GM19043 (cell line): ENCODE measurements around the gene MCC.

Experiments
- ATAC-seq: cut with Tn5 transposase; IDR thresholded peaks from one replicate; pipeline ENCODE4 v1.9.1; 2021; ENCODE audit warnings: low read depth; ENCODE audit not compliant: unreplicated experiment

Gene MCC

DNA sequence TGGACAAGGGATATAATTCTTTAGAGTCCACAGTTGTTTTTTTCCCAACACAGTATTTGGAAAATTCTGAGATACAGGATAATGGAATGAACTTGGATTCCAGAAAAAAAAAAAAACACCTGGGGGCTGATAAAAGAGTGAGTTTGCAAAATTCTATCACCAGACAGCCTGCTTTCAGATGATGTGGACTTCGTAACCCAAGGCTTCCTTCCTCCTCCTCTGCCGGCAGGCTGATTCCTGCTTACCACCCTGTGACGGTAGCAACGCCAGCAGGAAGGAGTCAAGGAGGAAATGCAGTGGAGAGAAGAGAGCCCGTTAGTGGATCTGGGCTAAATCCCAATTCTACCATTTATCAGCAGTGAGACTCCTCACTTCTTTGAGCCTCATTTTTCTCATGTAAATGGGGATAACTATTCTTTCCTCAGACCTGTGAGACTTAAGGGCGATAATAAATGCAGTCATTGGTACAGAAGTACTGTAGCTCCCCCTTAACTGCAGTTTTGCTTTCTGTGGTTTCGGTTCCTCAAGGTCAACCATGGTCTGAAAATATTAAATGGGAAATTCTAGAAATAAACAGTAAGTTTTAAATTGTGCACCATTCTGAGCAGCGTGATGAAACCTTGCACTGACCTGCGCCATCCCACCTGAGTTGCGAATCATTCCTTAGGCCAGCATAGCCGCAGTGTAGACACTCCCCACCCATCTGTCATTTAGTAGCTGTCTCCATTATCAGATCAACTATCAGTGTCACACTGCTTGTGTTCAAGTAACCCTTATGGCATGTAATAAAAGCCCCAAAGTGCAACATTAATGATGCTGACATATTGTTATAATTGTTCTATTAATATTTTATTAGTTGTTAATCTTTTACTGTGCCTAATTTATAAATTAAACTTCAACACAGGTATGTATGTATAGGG lies 440.3 kb downstream of the MCC start:
- ATAC-seq, result peak; percentile 82

DNA sequence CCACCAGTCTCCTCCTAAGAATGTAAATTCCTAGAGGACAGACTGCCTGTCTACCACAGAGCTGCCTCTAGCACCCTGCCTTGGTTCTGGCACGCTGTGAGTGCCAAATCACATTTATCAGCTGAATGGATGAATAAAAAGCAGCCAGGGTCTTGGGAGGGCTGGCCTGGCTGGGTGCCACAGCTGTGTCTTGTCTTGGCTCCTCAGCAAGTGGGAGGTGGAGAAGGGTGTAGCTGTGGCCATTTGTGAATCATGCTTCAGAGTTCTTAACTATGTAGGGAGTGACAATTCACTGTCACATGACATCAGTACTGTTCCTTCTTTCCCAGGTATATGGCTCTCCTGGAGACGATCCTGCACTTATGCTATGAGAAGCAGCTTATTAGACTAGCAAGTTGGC lies 441.0 kb downstream of the MCC start:
- no peak for ATAC-seq

DNA sequence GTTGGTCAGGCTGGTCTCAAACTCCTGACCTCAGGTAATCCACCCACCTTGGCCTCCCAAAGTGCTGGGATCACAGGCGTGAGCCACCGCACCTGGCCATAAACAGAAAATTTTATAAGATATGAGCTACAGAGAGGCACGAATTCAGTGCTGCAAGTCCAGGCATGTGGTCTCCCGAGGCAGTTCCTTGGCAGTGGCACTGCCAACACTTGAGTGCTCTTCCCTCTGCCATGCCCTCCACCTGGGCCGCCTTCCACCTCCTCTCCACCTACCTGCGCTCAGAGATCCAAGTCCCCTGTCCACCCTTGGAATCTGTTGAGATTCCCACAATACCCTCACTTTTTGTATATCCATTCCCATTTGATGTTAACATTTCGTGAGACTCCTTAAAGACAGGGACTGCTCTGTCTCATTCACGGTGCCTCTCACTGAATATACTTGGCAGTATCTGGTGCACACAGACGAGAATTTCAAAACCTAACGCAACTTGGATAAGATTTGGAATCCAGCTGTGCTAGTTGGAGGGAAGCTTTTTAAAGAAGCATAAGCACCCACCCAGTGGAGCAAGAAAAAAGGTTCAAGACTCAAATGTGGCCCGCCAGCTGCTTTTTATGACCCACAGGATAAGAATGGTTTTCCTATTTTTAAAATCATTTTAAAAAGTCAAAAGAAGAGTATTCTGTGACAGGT lies 443.3 kb downstream of the MCC start:
- no peak for ATAC-seq

DNA sequence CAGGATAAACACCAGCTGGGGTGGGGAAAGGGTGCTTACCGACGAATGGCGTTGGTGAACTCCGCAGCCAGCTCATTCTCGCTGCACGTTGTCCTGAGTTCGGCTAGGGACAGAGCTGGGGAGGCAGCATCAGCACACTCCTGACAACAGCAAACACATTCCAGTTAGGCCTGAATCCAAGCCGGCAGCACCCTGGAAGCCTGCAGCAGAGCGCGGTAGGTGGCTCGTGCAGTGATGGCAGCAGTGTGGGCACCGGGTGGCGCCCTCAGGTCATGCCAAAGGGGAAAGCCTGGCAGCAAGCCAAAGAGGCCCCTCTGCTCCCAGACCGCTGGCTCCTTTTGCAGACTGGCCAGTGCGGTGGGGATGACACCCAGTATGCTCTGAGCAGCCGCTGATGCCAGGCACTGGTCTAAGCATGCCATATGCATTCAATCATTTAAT lies 444.7 kb downstream of the MCC start:
- no peak for ATAC-seq

DNA sequence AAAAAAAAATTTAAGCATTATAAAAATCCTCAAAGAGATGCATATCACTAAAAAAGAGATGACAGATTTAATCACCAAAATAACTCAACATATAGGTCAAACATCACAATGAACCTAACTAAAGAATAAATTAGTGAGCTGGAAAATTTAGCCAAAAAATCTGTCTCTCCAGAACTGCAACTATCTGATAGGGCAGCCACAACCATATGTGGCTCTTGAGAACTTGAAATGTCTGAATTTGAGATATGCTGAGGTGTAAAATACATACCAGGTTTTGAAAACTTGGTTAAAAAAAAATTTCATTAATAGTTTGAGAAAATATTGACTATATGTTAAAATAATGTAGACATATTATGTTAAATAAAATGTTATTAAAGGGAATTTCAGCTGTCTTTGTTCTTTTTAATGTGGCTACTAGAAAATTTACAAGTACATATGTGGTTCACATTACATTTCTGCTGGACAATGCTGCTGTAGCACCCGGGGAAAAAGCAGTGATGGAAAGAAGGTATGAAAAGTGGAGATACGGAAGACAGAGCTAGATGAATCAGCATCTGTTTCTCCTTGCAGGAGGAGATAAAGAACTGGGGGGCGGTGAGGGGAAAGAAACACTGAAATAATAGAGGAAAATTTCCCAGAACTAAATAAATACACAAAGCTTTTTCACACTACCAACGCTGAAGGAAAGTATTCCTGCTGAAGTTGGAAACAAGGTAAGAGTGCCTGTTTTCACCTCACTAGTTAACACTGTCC lies 445.6 kb downstream of the MCC start:
- no peak for ATAC-seq

DNA sequence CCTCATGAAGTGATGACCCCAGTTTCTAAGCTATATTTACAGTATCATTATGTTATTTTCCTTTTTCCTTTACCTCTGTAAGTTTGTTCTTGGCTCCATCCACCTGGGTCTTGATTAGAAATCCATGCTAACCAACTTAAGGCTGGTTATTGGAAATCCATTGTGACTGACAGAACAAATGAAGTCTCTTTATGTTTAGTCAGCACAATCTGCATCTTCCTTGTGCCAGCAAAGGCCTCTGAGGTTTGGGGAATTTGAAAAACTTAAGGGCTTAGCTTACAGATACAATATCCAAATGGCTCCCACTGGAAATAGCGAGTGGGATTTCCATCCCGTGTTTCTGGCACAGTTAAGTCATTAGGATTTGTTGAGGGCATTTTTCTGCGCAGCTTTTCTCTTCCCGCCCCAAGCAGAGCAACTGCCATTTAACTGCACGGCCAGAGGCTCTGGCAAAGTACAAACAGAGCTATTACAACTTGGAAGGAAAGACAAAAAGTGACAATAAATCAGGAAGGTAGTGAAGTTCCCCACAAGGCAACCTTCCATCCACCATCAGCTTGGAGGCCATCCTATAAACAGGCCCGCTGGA lies 447.5 kb downstream of the MCC start:
- no peak for ATAC-seq

DNA sequence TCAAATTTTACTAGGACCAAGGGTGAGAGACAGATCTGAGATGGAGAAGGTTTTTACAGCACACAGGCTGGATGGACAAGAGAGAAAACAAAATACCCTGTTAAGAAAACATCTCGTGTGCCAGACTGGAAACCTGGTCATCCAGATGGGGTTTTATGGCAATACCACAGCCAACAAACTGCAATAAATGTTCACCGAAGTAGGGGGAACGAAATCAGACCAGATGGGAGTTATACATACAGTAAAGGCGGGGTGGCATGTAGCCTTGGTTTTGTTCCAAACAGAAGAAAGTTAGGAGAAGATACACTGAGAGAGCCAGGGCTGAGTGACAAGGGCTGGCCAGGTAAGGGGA lies 448.3 kb downstream of the MCC start:
- no peak for ATAC-seq

DNA sequence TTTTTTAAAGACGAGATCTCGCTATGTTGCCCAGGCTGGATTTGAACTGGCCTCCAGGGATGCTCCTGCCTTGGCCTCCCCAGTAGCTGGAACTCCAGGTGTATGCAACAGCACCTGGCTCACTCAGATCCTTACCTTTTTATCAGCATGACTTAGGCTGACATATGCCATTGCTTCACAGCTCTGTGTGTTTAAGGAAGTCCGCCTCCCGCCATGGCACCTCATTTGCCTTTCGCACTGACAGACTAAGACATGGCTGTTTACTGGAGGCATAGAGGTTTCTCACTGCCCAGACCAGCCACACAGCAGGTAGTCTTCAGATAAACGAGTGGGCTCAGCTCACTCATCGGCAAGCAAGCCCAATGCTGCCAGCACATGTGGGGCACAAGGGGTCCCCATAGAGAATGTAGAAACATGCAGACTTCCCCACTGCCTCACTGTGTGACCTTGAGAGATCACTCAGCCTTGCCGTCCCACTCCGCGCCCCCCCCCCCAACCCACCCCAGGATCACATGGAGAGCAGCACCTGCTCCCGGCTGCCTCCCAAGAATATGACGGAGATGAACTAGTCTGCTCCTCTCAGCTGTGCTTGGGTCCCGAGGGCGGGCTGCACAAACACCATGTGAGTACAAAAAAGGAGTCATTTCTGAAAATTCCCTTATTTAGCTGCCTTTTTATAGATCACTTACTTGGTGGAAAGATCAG lies 448.9 kb downstream of the MCC start:
- ATAC-seq, result no peak

DNA sequence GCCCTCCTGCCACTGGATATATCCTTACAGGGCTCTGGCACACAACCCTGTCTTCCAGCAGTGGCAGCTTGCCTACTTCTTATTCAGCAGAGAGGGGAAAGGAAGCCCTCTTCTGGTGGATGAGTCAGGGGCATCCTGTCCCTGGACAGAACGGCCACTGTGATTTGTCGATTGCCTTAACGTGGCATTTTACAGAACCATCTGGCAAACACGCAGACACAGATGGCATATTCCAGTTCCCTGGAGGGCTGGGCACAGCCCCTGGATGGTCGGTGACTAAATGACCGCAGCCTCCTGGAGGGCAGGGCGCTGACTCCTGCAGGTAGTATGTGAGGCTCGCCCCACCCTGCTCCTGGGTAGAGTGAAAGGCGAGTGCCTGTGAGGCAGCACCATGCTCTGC lies 449.5 kb downstream of the MCC start:
- ATAC-seq, result no peak

DNA sequence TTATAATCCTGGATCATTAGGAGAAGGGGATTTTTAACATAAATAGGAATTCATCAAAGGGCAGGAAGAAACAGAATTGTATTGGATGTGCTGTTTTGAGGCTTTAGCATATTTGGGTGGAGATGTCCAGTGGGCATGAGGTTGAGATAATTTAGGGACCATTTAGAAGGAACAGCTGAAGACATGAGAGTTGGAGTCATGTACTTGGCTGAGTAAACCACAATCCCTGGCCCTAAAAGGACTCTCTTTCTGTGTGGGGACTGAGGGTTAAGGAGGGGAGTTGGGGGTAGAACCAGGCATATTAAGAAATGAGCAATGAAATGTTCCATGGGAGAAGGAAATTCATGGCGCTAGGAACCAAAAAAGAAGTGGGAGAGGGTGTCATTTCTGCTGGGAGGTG lies 450.1 kb downstream of the MCC start:
- ATAC-seq, result no peak

DNA sequence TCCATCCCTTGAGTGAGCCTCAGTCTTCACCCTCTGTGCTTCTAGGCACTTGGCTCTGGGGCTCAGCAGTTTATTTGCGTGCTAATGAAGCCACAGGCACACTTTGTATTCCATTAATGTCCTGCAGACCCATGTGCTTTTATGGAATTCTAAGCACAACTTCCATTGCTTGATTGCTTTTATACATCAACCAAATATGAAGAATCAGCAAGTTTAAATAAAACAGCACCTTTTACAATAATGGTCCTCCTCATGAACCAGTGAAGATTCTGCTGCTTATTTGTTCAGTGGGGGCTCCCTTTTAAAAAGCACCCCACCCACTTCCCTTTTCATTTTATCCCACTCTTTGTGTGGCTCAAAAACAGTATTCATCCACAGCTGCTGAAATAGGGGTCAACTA lies 451.4 kb downstream of the MCC start:
- no peak for ATAC-seq

DNA sequence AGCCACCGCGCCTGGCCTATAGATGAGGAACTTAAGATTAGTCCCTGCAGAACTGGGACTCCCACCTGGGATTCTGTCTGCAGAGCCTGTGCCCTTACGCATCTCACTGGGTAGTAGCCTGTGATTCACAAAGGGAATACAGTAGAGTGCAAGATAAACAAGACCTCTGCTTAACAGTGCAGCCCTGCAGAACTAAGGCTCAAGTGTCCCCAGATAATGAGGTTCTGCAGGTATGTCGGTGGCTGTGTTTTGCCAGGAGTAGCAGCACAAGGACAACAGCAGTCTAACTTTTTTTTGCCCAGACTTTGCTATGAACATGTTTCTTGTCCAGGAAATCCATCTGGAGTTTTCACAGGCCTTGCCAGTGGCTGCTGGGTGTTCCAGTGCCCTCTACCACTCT lies 451.9 kb downstream of the MCC start:
- no peak for ATAC-seq

DNA sequence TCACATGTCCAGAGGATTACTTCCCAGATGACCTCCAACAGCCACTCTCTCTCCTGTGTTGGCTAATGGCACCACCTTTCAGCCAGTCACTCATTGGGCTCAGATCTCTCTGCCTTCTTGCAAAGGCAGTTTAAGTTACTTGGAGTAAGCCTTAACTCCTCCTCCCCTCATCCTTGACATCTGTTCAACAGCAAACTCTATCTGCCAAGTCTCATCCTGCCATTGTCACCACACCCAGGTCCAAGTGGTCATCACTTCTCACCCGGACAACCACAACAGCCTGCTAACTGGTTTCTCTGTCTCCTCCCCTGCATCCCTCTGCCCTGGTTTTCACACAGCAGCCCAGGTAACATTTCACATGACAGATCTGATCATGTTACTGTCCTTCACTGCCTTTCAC lies 453.2 kb downstream of the MCC start:
- ATAC-seq, result no peak

DNA sequence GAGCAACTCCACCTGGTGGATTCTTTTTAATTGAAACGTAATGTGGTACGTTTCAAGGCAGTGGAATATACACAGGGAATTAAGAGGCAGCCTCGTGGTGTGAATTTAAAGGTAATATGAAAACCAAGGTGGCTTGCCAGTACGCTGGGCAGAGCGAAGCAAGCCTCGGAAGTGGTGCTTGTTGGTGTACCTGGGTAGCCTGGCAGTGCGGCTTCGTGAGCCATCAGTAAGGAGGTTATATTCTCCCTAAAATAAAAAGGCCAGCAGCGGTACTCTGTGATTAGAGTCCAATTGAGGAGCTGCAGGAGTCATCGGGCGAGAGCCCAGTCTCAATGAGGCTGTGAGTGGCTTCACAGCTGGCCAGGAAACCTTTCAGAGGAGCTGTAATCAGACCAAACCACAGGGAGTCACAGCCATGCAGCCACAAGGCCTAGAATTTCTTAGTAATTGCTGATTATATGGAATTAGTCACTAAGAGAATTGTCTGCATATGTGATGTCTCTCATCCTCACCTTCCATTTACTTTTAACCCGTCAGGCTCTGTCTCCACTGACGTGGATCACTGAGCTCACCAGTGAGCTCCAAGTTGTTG lies 454.0 kb downstream of the MCC start:
- ATAC-seq, result no peak

DNA sequence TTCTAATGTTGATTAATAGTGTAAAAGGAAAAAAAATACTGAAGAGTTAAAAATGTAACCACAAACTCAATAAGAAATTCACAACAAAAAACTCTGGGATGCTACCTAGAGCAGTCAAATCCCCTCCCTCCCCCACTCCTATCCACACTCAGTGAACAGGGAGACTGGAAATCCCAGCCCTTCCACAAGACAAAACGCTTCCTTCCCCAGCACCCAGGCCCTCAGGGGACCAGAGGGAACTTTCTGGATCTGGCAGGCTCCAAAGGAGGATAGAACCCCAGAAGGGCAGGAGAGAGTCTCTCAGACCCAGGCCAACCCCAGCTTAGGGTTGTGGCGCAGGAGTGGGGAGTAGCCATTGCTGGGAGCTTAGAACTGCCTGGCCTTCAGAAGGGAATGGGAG lies 456.7 kb downstream of the MCC start:
- ATAC-seq, result no peak

DNA sequence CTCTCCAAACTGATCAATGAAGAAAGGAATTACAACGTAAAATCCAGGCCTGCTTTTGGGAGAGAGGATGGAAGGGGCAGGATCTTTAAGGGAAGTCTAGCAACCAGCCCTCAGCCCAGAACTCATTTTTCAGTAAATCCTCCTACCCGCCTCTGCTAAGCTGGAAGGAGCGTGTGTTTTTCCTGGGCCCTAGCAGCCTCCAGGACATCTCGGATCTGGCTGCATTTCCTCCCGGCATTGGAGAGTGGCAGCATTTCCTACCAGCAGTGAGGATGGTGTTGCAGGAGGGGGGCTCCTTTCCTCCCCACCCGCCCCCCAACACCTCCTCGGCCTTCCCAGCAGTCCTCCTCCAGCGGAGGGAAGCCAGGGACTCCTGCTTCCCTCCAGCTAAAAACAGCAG lies 457.1 kb downstream of the MCC start:
- ATAC-seq, result no peak

DNA sequence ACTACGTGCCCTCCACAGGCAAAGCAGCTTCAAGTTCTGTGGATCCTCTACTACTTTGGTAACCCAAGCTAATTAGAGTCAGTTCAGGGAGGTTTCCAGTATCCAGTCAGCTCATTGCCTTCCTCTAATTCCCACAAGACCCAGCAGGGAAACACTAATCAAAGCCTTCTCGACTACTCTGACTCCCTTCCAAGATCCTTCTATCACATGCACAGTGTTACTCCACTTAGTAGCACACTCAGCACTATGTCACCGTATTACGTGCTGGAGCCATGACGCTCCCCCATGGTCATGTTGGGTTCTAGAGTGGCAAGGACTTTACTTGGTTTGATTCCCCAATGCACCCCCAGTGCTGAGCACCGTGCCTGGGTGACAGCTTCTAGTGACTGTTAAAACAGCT lies 458.6 kb downstream of the MCC start:
- ATAC-seq, result no peak

DNA sequence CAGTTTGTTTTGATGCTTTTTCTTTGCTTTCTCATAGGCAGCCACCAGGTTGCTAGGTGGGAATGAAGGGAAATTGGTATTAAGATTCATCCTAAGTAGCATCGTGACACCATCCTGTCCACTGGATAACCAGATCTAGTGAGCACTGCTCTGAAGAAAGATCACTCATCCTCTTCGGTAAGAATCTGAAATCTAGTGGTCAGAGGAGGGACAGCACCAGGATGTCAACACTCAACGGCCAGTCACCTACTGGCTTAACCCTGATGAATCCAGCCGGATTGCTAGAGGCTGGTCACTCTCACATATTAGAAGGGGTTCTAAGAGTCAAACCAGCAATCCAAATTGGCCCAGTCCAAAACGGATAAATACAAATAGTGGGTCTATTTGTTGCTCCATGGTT lies 460.8 kb downstream of the MCC start:
- ATAC-seq, result no peak

DNA sequence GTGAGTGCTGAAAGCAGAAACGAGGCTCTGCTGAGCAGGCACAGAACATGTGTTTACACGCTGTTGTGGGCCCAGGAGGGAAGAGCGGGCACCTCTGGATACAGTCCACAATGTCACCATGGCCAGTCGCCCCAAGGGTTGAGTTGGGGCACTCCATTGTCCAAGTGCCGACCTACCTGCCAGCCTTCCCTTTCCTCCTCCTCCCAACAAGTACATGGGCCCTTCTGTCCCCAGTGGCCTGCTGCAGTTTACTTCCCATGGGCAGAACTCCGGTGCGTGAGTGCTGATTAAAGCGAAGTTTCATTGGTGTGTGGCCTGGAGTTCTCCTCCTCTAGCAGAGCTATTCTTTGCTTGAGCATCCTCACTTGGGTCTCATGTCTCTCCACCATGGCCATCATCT lies 461.2 kb downstream of the MCC start:
- no peak for ATAC-seq

DNA sequence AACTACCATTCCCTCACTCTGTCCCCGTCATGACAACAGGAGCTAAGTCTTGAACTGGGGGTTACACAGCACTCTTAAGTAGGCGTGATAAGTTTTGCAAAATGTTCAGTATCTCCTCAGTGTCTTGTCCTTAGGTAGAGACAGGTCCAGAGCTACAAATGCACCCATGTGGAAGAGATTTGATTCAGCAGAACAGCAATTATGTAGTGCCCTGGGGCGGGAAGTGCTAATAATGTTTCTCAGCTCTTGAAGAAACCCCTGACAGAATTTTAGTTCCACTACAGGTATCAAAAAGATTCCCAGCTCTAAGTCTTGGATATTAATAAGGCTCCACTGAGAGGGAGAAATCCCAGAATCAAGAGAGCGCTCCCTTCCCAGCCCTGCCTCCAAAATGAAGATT lies 462.0 kb downstream of the MCC start:
- ATAC-seq, result no peak
